GM12874 (cell line): ENCODE measurements around the gene MMP25.

Experiments
- TF ChIP-seq, protein P1 (sequence below): IDR thresholded peaks from 2 replicates; pipeline ENCODE4 v1.5.1; 2011; ENCODE audit warnings: low read depth, mild to moderate bottlenecking, control low read depth, low read length, moderate library complexity; ENCODE audit not compliant: insufficient read depth

The MMP25 gene

DNA sequence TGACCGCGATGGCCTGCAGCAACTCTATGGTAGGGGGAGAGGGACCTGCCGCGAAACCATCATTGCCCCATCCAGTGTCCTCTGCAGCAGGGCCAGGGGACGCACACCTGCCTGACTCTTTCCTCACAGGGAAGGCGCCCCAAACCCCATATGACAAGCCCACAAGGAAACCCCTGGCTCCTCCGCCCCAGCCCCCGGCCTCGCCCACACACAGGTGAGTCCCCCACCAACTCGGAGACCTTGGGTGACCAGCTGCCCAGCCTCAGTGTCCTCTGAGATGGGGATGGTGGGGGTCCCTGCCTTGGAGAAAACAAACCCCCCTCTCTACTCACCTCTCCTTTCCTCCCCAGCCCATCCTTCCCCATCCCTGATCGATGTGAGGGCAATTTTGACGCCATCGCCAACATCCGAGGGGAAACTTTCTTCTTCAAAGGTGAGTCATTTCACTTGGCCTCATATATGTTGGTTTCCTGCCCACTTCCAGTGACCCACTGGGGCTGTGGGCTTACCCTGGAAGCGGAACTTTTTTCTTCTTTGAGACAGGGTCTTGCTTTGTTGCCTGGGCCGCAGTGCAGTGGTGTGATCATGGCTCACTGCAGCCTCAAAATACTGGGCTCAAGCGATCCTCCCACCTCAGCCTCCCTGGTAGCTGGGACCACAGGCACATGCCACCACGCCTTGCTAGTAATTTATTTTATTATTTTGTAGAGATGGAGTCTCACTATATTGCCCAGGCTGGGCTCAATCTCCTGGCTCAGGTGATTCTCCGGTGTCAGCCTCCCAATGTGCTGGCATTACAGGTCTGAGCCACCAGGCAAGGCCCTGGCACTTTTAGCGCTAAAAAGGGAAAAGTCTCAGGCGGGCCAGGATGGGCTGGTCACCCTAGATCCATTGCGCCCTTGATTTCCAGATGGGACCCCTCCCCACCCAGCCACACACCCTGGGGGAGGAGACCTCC, 11.1 kb downstream of the MMP25 start:
- TF ChIP-seq, protein P1, sequence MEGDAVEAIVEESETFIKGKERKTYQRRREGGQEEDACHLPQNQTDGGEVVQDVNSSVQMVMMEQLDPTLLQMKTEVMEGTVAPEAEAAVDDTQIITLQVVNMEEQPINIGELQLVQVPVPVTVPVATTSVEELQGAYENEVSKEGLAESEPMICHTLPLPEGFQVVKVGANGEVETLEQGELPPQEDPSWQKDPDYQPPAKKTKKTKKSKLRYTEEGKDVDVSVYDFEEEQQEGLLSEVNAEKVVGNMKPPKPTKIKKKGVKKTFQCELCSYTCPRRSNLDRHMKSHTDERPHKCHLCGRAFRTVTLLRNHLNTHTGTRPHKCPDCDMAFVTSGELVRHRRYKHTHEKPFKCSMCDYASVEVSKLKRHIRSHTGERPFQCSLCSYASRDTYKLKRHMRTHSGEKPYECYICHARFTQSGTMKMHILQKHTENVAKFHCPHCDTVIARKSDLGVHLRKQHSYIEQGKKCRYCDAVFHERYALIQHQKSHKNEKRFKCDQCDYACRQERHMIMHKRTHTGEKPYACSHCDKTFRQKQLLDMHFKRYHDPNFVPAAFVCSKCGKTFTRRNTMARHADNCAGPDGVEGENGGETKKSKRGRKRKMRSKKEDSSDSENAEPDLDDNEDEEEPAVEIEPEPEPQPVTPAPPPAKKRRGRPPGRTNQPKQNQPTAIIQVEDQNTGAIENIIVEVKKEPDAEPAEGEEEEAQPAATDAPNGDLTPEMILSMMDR: no peak

GRCh38 chr16:3058139-3059030, 12.0 kb downstream of the MMP25 start:
- TF ChIP-seq, protein P1: peak; percentile 56

- TF ChIP-seq, protein P1: peak; percentile 90
These were observed 12.8 kb downstream of the MMP25 start for GRCh38 chr16:3059041-3059722.

DNA sequence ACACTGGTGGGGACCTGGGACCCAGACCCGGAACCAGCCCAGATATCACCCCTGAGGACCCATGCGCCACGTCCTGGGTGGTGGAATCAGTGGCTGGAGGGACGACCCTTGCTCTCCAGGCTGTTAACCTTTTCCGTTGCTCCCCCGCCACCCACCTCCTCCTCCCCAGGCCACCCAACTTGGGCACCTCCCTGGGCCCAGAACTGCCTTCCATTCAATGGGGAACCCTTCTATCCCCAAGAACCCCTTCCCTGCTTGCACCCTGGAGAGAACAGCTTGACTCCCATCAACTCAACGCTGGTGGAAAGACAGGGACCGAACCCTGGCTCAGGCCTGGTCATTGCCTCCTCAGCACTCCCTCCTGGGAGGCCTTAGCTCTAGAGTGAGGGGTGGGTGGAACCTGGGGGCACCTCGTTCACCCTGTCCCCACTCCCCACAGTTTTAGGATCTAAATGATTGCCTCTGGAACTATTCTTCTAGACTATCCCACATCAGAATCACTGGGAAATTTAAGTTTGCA, 13.4 kb downstream of the MMP25 start:
- TF ChIP-seq, protein P1: no peak

DNA sequence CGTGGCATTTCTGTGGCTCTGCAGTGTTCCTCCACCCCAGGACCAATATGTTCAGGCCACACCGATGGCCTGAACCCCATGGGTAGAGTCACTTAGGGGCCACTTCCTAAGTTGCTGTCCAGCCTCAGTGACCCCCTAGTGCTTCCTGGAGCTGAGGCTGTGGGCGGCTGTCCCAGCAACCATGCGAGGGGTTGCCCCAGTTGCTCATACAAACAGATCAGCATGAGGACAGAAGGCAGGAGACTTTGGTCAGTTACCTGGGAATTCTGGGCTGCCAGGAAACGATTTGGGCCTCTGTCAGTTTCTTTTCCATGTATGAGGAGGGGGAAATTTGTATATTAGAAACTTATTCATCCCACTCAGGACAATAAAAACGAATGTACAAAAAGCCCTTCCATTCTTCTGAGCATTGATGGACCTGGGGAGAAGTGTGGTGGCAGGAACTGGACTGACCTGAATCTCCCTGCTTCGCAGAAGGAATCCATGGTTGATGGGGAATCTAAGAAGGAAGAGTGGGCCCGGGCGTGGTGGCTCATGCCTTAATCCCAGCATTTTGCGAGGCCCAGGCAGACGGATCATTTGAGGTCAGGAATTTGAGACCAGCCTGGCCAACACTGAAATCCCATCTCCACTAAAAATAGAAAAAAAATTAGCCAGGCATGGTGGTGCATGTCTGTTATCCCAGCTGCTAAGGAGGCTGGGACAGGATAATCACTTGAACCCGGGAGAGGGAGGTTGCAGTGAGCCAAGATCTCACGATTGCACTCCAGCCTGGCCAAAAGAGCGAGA, 14.2 kb downstream of the MMP25 start:
- TF ChIP-seq, protein P1: no peak

- TF ChIP-seq, protein P1: no peak
These were observed 16.2 kb downstream of the MMP25 start for GRCh38 chr16:3062553-3062952.
